ENCODE measurements around the gene MTHFS.

The MTHFS gene

GRCh38 chr15:79874242-79874641, 22.6 kb downstream of the MTHFS start:
- DNase-seq (ENCODE audit: low read depth) = no peak

- no peak for DNase-seq (ENCODE audit: low read depth)
Observed at GRCh38 chr15:79872358-79873017, 24.3 kb downstream of the MTHFS start.

- no peak for DNase-seq (ENCODE audit: low read depth)
Observed at GRCh38 chr15:79868554-79868953, 28.3 kb downstream of the MTHFS start.

GRCh38 chr15:79863886-79864285, 32.9 kb downstream of the MTHFS start:
- DNase-seq (ENCODE audit: low read depth) = no peak

GRCh38 chr15:79862191-79862590, 34.6 kb downstream of the MTHFS start:
- DNase-seq (ENCODE audit: low read depth) = no peak

GRCh38 chr15:79860661-79861060, 36.2 kb downstream of the MTHFS start:
- no peak for DNase-seq (ENCODE audit: low read depth)

- no peak for DNase-seq (ENCODE audit: low read depth)
Observed at GRCh38 chr15:79858469-79858868, 38.3 kb downstream of the MTHFS start.

- DNase-seq (ENCODE audit: low read depth) = peak; percentile 53
Observed at GRCh38 chr15:79853492-79854328, 43.1 kb downstream of the MTHFS start.

GRCh38 chr15:79849789-79850188, 47.0 kb downstream of the MTHFS start:
- no peak for DNase-seq (ENCODE audit: low read depth)

- no peak for DNase-seq (ENCODE audit: low read depth)
Observed at GRCh38 chr15:79846539-79846938, 50.3 kb downstream of the MTHFS start.

GRCh38 chr15:79844221-79844620, 52.6 kb downstream of the MTHFS start:
- DNase-seq (ENCODE audit: low read depth) = no peak

- no peak for DNase-seq (ENCODE audit: low read depth)
Observed at GRCh38 chr15:79837846-79838245, 59.0 kb downstream of the MTHFS start.

- DNase-seq (ENCODE audit: low read depth) = no peak
Observed at GRCh38 chr15:79834495-79834894, 62.3 kb downstream of the MTHFS start.

- no peak for DNase-seq (ENCODE audit: low read depth)
Observed at GRCh38 chr15:79832367-79833120, 64.3 kb downstream of the MTHFS start.

- no peak for DNase-seq (ENCODE audit: low read depth)
Observed at GRCh38 chr15:79831604-79832003, 65.2 kb downstream of the MTHFS start.

- no peak for DNase-seq (ENCODE audit: low read depth)
Observed at GRCh38 chr15:79829950-79830349, 66.9 kb downstream of the MTHFS start.

- no peak for DNase-seq (ENCODE audit: low read depth)
Observed at GRCh38 chr15:79828447-79828846, 68.4 kb downstream of the MTHFS start.

- no peak for DNase-seq (ENCODE audit: low read depth)
Observed at GRCh38 chr15:79826800-79827199, 70.0 kb downstream of the MTHFS start.

GRCh38 chr15:79824136-79824701, 72.6 kb downstream of the MTHFS start:
- DNase-seq (ENCODE audit: low read depth) = no peak

GRCh38 chr15:79820820-79821219, 76.0 kb downstream of the MTHFS start:
- no peak for DNase-seq (ENCODE audit: low read depth)

- DNase-seq (ENCODE audit: low read depth) = no peak
Observed at GRCh38 chr15:79820176-79820575, 76.6 kb downstream of the MTHFS start.

- no peak for DNase-seq (ENCODE audit: low read depth)
Observed at GRCh38 chr15:79816571-79816970, 80.2 kb downstream of the MTHFS start.

GRCh38 chr15:79815468-79815867, 81.3 kb downstream of the MTHFS start:
- no peak for DNase-seq (ENCODE audit: low read depth)

Data from stimulated activated CD4-positive, alpha-beta T cell treated with anti-CD3 and anti-CD28 coated beads, Interleukin-2, amount 100 ng/mL, for 4 hours (primary cell).